Vagina (tissue), 2 donors: ENCODE data around the gene ALG11.

ENCODE experiments used
- CTCF ChIP-seq, 3 experiments: fragments of 450-650 bp in 2 of 3; fragments of 200-600 bp in 1 of 3; sonication (generic) in 1 of 3; IDR thresholded peaks; one replicate each; pipeline ENCODE4 v1.5.1; 2017 to 2019; ENCODE audit warnings: antibody characterized with exemption in 3 of 3, mild to moderate bottlenecking in 2 of 3, moderate library complexity in 2 of 3
- POLR2A ChIP-seq, 2 donors: fragments of 450-650 bp; IDR thresholded peaks; one replicate each; pipeline ENCODE4 v1.6.1; 2017; ENCODE audit warnings: antibody characterized with exemption in 2 of 2, mild to moderate bottlenecking in 2 of 2, moderate library complexity in 2 of 2
- POLR2AphosphoS5 ChIP-seq, 2 donors: sonication (generic); formaldehyde crosslinking; IDR thresholded peaks; one replicate each; pipeline ENCODE4 v1.9.0; 2017; ENCODE audit warnings: antibody characterized with exemption in 2 of 2, mild to moderate bottlenecking in 2 of 2, low read depth in 1 of 2; ENCODE audit not compliant: insufficient read depth in 1 of 2

DNA sequence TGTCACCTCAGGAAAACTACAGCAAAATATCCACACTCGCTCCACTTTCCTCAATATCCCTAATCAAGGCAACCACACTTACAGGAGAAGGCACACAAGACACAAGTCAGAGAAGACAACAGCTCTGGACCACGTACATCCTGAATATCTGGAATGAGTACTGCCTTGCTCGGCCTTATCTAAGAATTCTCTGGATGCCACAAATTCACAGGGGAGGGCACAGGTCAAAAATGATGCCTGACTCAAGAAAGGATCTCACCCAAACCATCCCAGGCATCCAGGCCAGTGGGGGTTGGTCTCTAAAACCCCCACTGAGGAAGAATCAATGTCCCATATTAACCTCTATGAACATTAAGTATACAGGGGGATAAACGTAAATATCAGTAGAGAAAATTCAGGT is 30.8 kb upstream of the ALG11 start:
- TF ChIP-seq POLR2A (IDR thresholded peaks at IDR 0.05), result no peak
- TF ChIP-seq CTCF (IDR thresholded peaks at IDR 0.05), result no peak
- TF ChIP-seq POLR2AphosphoS5 (IDR thresholded peaks at IDR 0.05; ENCODE audit: insufficient read depth in 1 of 2, low read depth in 1 of 2), result no peak
